ENCODE measurements around the gene BMPER.

The BMPER gene

DNA sequence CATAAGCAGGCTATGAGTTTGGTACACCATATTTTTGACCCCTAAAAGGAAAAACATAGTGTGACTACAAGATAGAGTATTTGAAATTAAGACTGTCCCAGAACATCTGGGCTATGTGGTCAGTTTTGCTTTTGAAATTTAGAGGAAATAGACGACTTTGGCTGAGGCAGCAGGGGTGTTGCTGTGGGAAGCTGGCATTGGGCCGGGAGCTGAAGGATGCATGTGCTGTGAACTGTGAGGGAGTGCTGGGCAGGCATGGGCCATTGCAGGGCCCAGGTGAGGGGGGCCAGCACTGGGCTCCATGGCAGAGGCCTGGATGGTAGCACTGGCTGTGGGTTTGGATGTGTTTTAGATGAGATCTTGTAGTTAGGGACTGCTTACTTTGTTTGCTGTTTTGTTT, 168.3 kb downstream of the BMPER start:
- DNase-seq (ENCODE audit: insufficient read length) (no peak), FAIRE-seq (no peak)
- TF ChIP-seq TAF1 (IDR thresholded peaks at IDR 0.05; ENCODE audit: borderline replicate concordance, low read depth, low read length), result no peak
- TF ChIP-seq POLR2A (IDR thresholded peaks at IDR 0.05; ENCODE audit: low read depth, low read length), result no peak
- TF ChIP-seq POLR2AphosphoS5 (IDR thresholded peaks at IDR 0.05; ENCODE audit: low read depth, low read length), result no peak

DNA sequence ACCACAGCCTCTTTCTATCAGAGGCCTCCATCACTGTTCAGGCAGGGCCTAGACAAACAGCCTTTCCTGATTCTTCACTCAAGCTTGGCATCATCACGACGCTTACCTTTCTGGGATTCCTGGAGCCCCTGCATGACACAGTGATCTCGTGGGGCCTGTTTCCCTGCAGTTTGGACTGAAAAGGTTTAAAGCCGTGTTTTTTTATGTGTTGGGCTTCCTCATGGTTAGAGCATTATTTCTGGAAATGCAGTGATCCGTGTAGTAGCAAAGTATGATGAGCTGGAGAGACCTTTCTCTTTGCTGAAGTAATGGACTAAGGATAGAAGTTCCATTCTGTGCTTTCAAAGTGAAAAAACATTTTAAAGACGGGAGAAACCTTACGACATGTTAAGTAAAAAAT, 169.1 kb downstream of the BMPER start:
- FAIRE-seq, result no peak
- TF ChIP-seq POLR2AphosphoS5 (IDR thresholded peaks at IDR 0.05; ENCODE audit: low read depth, low read length), result no peak
- TF ChIP-seq POLR2A (IDR thresholded peaks at IDR 0.05; ENCODE audit: low read depth, low read length), result no peak
- TF ChIP-seq TAF1 (IDR thresholded peaks at IDR 0.05; ENCODE audit: borderline replicate concordance, low read depth, low read length), result no peak

DNA sequence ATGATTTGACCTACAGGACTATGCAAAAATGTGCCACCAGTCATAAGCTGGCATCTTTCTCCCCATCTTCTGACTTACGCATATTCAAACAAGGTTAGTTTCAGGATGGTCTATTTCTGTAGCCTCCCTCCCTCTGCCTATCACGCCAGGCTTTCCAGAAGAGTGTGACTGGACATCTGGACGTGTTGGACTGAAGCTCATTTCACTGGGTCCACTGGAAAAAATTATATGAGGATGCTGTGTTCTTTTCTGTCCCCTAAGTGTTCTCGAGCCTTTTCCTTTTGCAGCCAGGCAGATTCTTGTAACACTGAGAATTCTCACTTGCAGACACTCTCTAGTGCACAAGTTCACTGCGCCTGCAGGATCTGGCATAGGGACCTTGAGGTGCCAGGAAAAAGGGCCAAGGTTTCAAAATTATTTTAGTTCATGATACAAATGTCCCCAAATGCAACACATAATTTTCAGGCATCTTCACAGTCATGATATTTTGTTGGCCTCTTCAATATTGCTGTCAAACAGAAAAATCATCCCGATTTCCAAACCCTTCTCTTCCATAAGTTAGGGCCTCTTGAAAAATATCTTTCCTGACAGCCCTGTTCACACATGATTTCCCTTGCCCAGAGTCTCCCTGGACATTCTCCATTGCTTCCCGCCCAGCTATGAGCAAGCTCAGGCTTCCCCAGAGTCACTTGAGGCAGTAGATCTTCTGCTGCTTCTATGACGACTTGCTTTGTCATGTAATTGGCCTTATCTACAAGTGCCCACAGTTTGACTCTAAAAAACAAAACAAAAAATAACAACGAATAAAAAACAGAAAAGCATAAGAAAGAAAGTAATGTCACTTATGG, 170.4 kb downstream of the BMPER start:
- no peak for FAIRE-seq
- no peak for TF ChIP-seq TAF1 (IDR thresholded peaks at IDR 0.05; ENCODE audit: borderline replicate concordance, low read depth, low read length)
- TF ChIP-seq POLR2AphosphoS5 (IDR thresholded peaks at IDR 0.05; ENCODE audit: low read depth, low read length), result no peak
- TF ChIP-seq POLR2A (IDR thresholded peaks at IDR 0.05; ENCODE audit: low read depth, low read length), result no peak
- DNase-seq (ENCODE audit: insufficient read length), result no peak

More for the DNA sequence above, 169.1 kb downstream of the BMPER start:
- no peak for DNase-seq (ENCODE audit: insufficient read length)

DNA sequence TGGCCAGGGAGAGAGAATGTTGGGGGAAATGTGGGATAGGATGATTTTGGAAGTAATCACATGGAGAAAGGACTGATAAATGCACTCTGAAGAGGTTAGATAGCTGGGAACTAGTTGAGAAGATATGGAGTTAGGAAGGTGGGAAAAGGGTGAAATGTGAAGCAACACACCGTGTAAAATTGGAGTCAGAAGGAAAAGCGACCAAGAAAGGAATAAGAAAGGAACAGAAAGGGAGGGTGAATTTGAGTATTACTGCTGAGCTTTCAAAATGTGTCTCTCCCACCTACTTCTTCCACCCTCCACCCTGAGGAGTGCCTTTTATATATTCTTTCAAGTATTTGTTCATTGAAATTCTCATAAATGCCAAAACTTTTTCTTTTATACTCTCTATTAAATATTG, 171.8 kb downstream of the BMPER start:
- TF ChIP-seq TAF1 (IDR thresholded peaks at IDR 0.05; ENCODE audit: borderline replicate concordance, low read depth, low read length) (no peak), POLR2A (IDR thresholded peaks at IDR 0.05; ENCODE audit: low read depth, low read length) (no peak), POLR2AphosphoS5 (IDR thresholded peaks at IDR 0.05; ENCODE audit: low read depth, low read length) (no peak)
- DNase-seq (ENCODE audit: insufficient read length) (no peak), FAIRE-seq (no peak)

DNA sequence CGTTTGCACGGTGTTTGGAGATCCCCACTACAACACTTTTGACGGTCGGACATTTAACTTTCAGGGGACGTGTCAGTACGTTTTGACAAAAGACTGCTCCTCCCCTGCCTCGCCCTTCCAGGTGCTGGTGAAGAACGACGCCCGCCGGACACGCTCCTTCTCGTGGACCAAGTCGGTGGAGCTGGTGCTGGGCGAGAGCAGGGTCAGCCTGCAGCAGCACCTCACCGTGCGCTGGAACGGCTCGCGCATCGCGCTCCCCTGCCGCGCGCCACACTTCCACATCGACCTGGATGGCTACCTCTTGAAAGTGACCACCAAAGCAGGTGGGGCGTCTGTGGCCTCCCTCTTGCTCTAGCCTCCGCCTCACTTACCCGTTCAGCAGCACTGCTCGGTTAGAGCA, 173.5 kb downstream of the BMPER start:
- TF ChIP-seq POLR2A (IDR thresholded peaks at IDR 0.05; ENCODE audit: low read depth, low read length), result no peak
- no peak for TF ChIP-seq POLR2AphosphoS5 (IDR thresholded peaks at IDR 0.05; ENCODE audit: low read depth, low read length)
- no peak for TF ChIP-seq TAF1 (IDR thresholded peaks at IDR 0.05; ENCODE audit: borderline replicate concordance, low read depth, low read length)
- no peak for DNase-seq (ENCODE audit: insufficient read length)
- no peak for FAIRE-seq

DNA sequence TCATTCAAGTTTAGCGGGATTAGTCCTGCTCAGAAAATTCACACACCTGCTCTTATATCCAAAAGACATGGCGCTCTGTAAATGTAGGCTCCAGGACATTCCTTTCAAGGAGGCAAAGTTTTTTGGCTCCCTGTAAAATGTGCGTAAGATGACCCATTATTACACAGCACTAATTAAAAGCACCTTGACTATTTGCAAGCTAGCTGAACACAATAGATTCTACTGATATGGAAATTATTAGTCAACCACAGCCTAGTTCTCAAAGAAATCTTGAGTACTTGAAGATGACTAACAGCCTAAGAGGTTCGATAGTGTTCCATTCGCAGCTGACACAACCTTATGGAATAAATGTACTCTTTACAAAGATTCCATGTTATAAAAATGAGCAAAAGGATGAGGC, 175.2 kb downstream of the BMPER start:
- TF ChIP-seq POLR2AphosphoS5 (IDR thresholded peaks at IDR 0.05; ENCODE audit: low read depth, low read length) (no peak), POLR2A (IDR thresholded peaks at IDR 0.05; ENCODE audit: low read depth, low read length) (no peak), TAF1 (IDR thresholded peaks at IDR 0.05; ENCODE audit: borderline replicate concordance, low read depth, low read length) (no peak)
- FAIRE-seq (no peak), DNase-seq (ENCODE audit: insufficient read length) (no peak)

DNA sequence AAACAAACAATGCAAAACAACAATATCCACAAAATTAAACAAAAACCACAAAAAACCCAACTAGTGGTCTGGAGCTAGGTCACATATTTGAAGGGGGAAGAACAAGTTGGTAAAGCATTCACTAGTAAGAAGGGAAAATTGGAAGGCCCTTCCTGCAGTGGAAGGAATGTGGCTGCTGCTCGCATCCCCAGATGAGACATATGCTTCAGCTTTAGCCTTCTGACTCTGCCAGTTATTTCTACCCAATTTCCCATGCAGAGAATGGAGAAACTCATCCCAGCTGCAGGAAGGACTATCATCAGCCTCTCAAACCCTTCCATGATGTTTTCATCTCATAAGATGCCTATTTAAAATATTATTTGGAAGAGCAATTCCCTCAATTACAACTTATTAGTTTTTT, 176.6 kb downstream of the BMPER start:
- FAIRE-seq, result no peak

DNA sequence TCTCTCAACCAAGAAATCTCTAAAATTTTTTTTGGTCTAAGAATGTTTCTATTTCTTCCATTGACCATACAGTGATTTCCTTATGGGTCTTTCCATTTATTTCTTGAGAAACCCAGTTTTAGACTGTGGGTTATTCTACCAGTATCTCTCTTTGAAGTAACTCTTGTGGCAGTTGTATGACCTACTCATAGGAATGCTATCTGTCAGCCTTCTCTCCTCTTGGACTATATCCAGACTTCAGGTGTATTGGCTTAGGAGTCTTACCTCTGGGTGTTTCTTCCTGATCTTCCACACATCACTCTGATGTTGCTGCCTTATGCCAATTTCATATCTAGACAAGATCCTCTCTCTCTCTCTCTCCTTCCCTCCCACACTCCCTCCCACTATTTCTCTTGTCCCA, 178.1 kb downstream of the BMPER start:
- DNase-seq (ENCODE audit: insufficient read length) (no peak), FAIRE-seq (no peak)
- TF ChIP-seq POLR2AphosphoS5 (IDR thresholded peaks at IDR 0.05; ENCODE audit: low read depth, low read length) (no peak), TAF1 (IDR thresholded peaks at IDR 0.05; ENCODE audit: borderline replicate concordance, low read depth, low read length) (no peak), POLR2A (IDR thresholded peaks at IDR 0.05; ENCODE audit: low read depth, low read length) (no peak)

More for the DNA sequence above, 176.6 kb downstream of the BMPER start:
- TF ChIP-seq POLR2AphosphoS5 (IDR thresholded peaks at IDR 0.05; ENCODE audit: low read depth, low read length) (no peak), POLR2A (IDR thresholded peaks at IDR 0.05; ENCODE audit: low read depth, low read length) (no peak), TAF1 (IDR thresholded peaks at IDR 0.05; ENCODE audit: borderline replicate concordance, low read depth, low read length) (no peak)
- no peak for DNase-seq (ENCODE audit: insufficient read length)

DNA sequence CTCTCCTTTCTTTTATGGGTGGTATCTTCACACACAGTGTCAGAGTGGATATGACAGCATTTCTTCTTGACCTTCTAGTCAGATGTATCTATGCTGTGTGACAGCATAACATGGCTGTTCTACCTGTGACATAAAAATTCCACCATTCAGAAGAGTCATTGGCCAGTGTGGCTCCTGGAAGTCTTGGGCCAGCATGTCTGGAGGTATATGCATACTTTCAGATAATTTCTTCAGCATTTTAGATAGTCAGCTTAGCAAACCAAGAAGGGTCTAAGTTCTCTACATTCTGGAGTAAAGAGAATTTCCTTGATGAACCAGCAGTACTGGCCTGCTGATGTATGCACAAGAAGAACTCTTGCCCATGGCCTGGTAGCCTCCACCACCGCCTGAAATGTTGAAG, 179.3 kb downstream of the BMPER start:
- no peak for FAIRE-seq
- no peak for TF ChIP-seq TAF1 (IDR thresholded peaks at IDR 0.05; ENCODE audit: borderline replicate concordance, low read depth, low read length)
- TF ChIP-seq POLR2AphosphoS5 (IDR thresholded peaks at IDR 0.05; ENCODE audit: low read depth, low read length), result no peak
- no peak for TF ChIP-seq POLR2A (IDR thresholded peaks at IDR 0.05; ENCODE audit: low read depth, low read length)
- no peak for DNase-seq (ENCODE audit: insufficient read length)

DNA sequence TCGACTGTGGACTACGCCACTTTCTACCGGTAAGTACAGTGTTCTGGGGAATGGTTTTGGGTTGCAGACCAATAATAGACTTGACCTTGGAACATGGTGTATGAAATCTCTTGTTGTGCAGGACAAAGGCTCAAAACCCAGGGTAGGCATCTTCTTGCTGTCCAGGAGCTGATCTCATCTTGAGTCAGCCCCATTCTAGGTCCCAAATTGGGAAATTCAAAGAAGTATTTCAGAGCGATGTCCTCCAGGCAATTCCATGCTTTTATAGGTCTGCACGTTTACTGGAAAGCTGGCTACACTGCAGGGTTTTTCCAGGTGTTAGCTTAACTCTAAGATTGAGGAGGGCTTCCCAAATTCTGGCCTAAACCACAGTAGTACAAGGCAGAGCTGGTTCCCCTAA, 180.7 kb downstream of the BMPER start:
- FAIRE-seq (no peak), DNase-seq (ENCODE audit: insufficient read length) (no peak)

DNA sequence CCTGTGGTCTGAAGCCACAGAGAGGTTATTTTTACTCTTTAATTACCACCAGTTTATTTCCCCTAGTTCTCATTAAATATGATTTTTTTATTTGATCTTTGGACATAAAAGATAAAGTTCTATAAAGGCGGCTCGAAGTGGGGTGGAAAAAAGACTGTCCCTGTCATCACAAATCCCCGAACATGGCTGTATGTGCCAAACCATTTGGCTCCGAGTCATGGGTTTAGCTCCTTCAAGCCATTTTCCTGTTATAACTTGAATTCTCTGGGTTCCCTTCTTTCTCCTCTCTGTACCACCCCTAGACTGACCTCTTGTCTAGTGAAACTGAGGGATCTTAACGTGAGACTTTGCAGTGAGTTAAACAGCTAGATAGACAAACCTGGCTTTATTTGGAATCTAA, 181.6 kb downstream of the BMPER start:
- TF ChIP-seq POLR2AphosphoS5 (IDR thresholded peaks at IDR 0.05; ENCODE audit: low read depth, low read length) (no peak), POLR2A (IDR thresholded peaks at IDR 0.05; ENCODE audit: low read depth, low read length) (no peak), TAF1 (IDR thresholded peaks at IDR 0.05; ENCODE audit: borderline replicate concordance, low read depth, low read length) (no peak)
- DNase-seq (ENCODE audit: insufficient read length) (no peak), FAIRE-seq (no peak)

More for the DNA sequence above, 180.7 kb downstream of the BMPER start:
- TF ChIP-seq POLR2A (IDR thresholded peaks at IDR 0.05; ENCODE audit: low read depth, low read length) (no peak), POLR2AphosphoS5 (IDR thresholded peaks at IDR 0.05; ENCODE audit: low read depth, low read length) (no peak), TAF1 (IDR thresholded peaks at IDR 0.05; ENCODE audit: borderline replicate concordance, low read depth, low read length) (no peak)

All from GM12892 (cell line).